ENCODE data around the gene GPC6. TPM values are rescaled to one million over a fixed set of nuclear protein-coding genes. Genes with fewer than 3 reads are reported as not detected.

Gene GPC6
- total RNA-seq, 1 donor from 2014 or later, result 18.7 TPM

DNA sequence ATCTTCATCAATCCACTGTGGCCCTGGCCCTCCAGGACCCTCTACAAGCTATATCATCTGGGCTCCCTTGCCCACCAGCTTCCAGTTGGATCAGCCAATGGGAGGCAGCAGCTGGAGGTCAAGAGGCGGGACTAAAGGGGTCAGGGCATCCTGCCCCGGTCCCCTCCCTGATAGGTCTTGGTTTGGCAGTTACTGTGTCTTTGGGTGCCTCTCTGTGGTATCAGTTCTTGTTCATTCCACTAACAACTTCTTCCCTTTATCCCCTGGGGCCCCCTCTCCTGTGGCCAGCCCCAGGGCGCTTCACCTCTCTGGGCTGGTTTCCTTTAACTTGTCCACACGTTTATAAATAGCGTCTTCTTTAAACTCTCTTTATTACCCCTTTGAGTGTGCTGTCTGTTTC is 1169.3 kb downstream of the GPC6 start:
- TF ChIP-seq, protein P1, sequence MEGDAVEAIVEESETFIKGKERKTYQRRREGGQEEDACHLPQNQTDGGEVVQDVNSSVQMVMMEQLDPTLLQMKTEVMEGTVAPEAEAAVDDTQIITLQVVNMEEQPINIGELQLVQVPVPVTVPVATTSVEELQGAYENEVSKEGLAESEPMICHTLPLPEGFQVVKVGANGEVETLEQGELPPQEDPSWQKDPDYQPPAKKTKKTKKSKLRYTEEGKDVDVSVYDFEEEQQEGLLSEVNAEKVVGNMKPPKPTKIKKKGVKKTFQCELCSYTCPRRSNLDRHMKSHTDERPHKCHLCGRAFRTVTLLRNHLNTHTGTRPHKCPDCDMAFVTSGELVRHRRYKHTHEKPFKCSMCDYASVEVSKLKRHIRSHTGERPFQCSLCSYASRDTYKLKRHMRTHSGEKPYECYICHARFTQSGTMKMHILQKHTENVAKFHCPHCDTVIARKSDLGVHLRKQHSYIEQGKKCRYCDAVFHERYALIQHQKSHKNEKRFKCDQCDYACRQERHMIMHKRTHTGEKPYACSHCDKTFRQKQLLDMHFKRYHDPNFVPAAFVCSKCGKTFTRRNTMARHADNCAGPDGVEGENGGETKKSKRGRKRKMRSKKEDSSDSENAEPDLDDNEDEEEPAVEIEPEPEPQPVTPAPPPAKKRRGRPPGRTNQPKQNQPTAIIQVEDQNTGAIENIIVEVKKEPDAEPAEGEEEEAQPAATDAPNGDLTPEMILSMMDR (conservative IDR thresholded peaks at IDR 0.05; ENCODE audit: low read depth, low read length), result no peak
- no peak for DNase-seq (ENCODE audit: low read depth)
- no peak overlapping the region for H3K4me3 ChIP-seq (ENCODE audit: low read depth, low read length)

DNA sequence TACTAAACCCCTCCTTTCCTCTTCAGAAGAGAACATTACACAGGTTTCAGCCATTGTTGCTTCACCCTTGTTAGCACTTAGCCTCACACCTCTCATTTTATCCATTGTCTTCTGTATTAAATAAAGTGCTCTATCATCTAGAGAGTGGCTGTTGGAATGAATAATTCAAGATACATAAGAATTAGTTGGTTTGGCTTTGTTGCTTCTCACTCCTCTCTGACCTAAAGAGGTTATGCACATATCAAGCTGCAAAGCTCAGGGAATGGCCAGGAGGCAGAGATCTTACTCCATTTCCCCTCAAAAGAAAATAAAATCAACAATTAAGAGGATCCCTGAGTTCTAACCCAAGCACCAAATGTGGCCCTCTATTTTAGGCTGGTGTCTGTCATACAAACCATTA is 1173.2 kb downstream of the GPC6 start:
- TF ChIP-seq, protein P1 (conservative IDR thresholded peaks at IDR 0.05; ENCODE audit: low read depth, low read length), result no peak
- DNase-seq (ENCODE audit: low read depth), result no peak
- no peak overlapping the region for H3K4me3 ChIP-seq (ENCODE audit: low read depth, low read length)

DNA sequence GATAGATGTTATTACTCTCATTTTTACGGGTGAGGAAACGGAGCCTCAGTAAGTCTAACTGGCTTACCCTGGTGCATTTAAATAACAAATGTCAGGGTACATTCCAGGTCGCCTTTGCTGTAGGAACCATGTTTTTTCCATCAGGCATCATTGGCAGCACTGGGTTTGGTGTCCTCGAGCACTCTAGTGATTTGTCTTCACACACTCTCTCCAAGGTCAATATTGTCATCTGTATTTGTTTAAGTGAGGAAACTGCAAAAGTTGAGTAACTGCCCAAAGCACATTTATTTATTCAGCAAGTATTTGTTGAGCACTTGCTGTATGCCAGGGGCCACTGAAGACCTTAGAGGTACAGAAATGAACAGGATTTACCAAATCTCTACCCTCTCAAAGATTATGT is 1174.3 kb downstream of the GPC6 start:
- TF ChIP-seq, protein P1 (conservative IDR thresholded peaks at IDR 0.05; ENCODE audit: low read depth, low read length), result no peak

DNA sequence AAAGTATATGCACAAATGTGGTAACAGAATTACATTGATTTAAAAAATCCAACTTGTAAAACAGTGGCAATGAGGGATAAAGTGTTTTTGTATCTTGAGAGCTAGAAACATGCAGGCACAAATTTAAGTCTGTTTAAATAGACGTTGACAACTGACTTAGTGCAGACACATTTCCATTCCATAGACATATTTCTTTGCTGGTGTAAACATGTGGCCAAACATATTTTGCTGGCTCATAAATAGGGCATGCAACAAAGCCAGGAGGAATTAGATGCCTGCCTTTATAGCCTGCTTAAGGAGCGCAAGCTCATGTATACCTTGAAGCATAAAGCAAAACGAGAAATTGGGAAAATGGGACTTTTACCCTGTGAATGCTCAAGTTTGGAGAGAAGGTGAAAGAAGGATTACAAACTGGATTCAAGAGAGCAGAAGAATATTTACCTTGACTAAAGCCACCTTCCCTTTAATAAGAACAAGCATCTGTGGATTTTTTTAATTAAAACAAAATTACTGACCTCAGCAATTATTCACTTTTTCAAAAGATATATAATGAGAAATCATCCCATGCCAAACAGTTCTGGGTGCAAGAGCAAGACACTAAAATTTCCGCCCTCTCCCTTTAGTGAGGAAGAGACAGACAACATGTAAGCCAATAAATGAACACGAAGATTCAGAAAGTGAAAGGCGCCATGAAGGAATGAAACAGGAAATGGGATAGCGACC is 1181.9 kb downstream of the GPC6 start:
- H3K4me3 ChIP-seq (ENCODE audit: low read depth, low read length), result no peak overlapping the region
- no peak for DNase-seq (ENCODE audit: low read depth)
- TF ChIP-seq, protein P1 (conservative IDR thresholded peaks at IDR 0.05; ENCODE audit: low read depth, low read length), result no peak

More for the DNA sequence above, 1174.3 kb downstream of the GPC6 start:
- no peak overlapping the region for H3K4me3 ChIP-seq (ENCODE audit: low read depth, low read length)
- DNase-seq (ENCODE audit: low read depth), result no peak

DNA sequence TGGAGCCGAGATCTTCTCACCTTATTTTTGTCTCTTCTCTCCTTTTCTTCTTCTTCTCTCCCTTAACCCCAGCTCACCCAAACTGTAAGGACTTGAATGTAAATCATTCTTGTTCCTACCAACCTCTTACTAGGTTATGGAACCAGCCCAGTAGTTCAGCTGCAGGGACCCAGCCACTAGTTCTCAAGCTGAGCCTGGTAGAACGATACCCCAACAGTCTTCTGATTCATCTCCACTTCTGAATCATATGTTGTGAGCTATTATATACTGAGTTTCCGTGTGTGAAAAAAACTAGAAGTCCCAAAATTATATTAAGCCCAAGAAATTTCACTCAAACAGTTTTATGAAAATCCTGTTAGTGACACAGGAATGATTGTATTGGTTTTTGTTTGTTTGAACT is 1185.1 kb downstream of the GPC6 start:
- no peak for DNase-seq (ENCODE audit: low read depth)
- no peak overlapping the region for H3K4me3 ChIP-seq (ENCODE audit: low read depth, low read length)
- TF ChIP-seq, protein P1 (conservative IDR thresholded peaks at IDR 0.05; ENCODE audit: low read depth, low read length), result no peak

DNA sequence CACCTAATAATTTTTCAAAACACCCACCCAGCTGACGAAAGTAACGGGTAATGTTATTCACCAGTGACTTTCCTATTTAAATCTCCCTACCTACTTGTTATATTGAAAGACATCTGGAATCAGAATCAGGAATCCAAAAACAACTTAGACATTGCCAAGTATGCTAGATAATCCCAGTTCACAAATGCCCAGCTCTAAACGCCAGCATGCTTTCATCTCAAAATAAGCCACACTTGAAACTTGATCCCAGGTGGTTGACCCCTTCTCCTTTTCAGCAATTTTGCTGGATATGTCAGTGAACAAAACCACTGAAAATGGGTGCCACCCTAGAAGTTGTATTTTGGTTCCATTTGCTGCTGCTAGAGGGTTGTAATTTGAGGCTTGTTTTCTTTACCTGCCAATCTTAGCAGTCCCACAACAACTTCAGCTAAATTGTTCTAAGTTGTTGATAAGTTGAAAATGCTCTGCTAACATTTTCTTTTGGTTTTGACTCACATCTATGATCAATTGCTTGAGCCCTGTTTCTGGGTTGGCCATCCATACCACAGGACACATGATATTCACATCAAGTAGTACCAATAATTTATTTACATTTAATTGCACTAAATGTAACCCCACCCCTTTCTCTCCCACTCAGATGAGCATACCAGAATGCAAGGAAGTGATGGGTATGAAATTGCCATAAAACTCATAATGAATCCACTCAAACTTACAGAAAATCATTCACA is 1186.4 kb downstream of the GPC6 start:
- no peak overlapping the region for H3K4me3 ChIP-seq (ENCODE audit: low read depth, low read length)
- TF ChIP-seq, protein P1 (conservative IDR thresholded peaks at IDR 0.05; ENCODE audit: low read depth, low read length), result no peak
- DNase-seq (ENCODE audit: low read depth), result no peak

Measured in epithelial cell of proximal tubule (primary cell).